CD4-positive, alpha-beta T cell (primary cell): Measurements from ENCODE around the gene VAV2. TPM values are rescaled to one million over a fixed set of nuclear protein-coding genes. Genes with fewer than 3 reads are reported as not detected.

ENCODE experiments used
- ATAC-seq: fragments of 200-7000 bp; cut with Tn5 transposase; one replicate; pipeline ENCODE4 v1.10.0; 2022; ENCODE audit warnings: mild to moderate bottlenecking; ENCODE audit not compliant: poor library complexity
- CTCF ChIA-PET: fragments of 350-600 bp; sonication (Branson Sonifier 250); formaldehyde crosslinking; loops from one replicate; lab custom pipeline; 2021; ENCODE audit warnings: antibody characterized with exemption, inconsistent platforms; lab: Charles Lee
- POLR2A ChIA-PET: fragments of 350-600 bp; sonication (Branson Sonifier 250); formaldehyde crosslinking; loops from one replicate; lab custom pipeline; 2021; ENCODE audit warnings: antibody characterized with exemption, inconsistent platforms; lab: Charles Lee
- DNase-seq, 14 experiments: peaks; one replicate each; pipeline ENCODE4 v3.0.0-alpha.2; 2013 to 2020; ENCODE audit warnings: mixed read lengths in 2 of 14
- H3K27ac ChIP-seq, 2 donors: one replicate each; pipeline versions ENCODE4 v1.5.1 to v1.7.0; 2013; ENCODE audit warnings: low read length in 2 of 2, low read depth in 1 of 2, mild to moderate bottlenecking in 1 of 2
- H3K27me3 ChIP-seq, 2 experiments: 1 replicate in 1 of 2; 2 replicates in 1 of 2; pipeline versions ENCODE4 v1.6.1 to v1.7.0; 2013; ENCODE audit warnings: low read length in 2 of 2, control low read depth in 1 of 2, mild to moderate bottlenecking in 1 of 2, moderate library complexity in 1 of 2; ENCODE audit not compliant: insufficient read depth in 2 of 2, control insufficient read depth in 1 of 2
- H3K36me3 ChIP-seq: one replicate; pipeline ENCODE4 v1.6.1; 2013; ENCODE audit warnings: low read length, control low read depth; ENCODE audit not compliant: insufficient read depth
- H3K4me1 ChIP-seq: one replicate; pipeline ENCODE4 v1.6.1; 2013; ENCODE audit warnings: low read length, control low read depth; ENCODE audit not compliant: insufficient read depth
- H3K4me3 ChIP-seq: one replicate; pipeline ENCODE4 v1.5.1; 2013; ENCODE audit warnings: mild to moderate bottlenecking, low read length, moderate library complexity
- H3K9me3 ChIP-seq, 2 experiments: 1 replicate in 1 of 2; 2 replicates in 1 of 2; pipeline versions ENCODE4 v1.6.1 to v1.7.0; 2013; ENCODE audit warnings: low read length in 2 of 2, mild to moderate bottlenecking in 2 of 2, control low read depth in 1 of 2, moderate library complexity in 1 of 2; ENCODE audit not compliant: control insufficient read depth in 1 of 2, insufficient read depth in 1 of 2
- H3K27ac Mint-ChIP-seq: one replicate; pipeline ENCODE4 v1.8.0; 2020; ENCODE audit warnings: mixed read lengths
- H3K27me3 Mint-ChIP-seq: one replicate; pipeline ENCODE4 v1.8.0; 2021; ENCODE audit warnings: mixed read lengths
- H3K36me3 Mint-ChIP-seq: one replicate; pipeline ENCODE4 v1.8.0; 2021; ENCODE audit warnings: low read depth, mixed read lengths
- H3K4me1 Mint-ChIP-seq: one replicate; pipeline ENCODE4 v1.8.0; 2021; ENCODE audit warnings: low read depth, mixed read lengths
- H3K4me3 Mint-ChIP-seq: one replicate; pipeline ENCODE4 v1.8.0; 2020; ENCODE audit warnings: mild to moderate bottlenecking, mixed read lengths
- H3K9me3 Mint-ChIP-seq: one replicate; pipeline ENCODE4 v1.8.0; 2020; ENCODE audit warnings: mixed read lengths
- intact Hi-C, 2 experiments: fragments of 100-400 bp; cut with DNase I in 1 of 2; cut with micrococcal nuclease in 1 of 2; formaldehyde crosslinking; loops; one replicate each; pipeline versions ENCODE4 v1.15.1 to v1.9.0; 2023 to 2025; cut with DNase I, micrococcal nuclease
- total RNA-seq, 174 experiments: library from RNA in 2 of 174; stranded (reverse) in 2 of 174; gene quantifications; one replicate each; pipeline ENCODE4 v1.2.3 and lab custom pipeline; 2021 to 2026
- TF ChIP-seq, protein P1 (sequence below): fragments of 200-600 bp; IDR thresholded peaks from one replicate; pipeline ENCODE4 v1.8.0; 2022; ENCODE audit warnings: antibody characterized with exemption, mild to moderate bottlenecking

VAV2 gene
- total RNA-seq, 2 experiments from 2014 or later = 1.6 to 1.7 TPM

DNA sequence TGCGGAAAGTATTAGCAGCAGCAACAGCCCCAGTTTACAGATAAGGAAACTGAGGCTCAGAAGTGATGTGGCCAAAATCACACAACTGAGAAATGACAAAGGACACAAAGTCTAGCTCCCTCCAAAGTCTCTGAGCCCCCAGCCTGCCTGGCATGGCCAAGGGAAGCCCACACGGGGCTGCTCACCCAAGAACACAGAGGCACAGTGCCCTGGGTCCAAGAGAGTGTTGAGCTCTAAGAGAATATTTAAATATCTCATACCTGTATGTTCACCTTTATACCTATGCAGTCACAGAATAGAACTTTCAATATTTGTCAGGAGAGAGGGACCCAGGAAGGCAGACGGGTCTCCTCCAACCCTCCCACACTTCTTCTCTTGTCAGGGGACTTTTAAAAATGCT is 16.6 kb downstream of the VAV2 start:
- POLR2A ChIA-PET = no interaction called here
- intact Hi-C loops = no loop called here
- DNase-seq = no peak

DNA sequence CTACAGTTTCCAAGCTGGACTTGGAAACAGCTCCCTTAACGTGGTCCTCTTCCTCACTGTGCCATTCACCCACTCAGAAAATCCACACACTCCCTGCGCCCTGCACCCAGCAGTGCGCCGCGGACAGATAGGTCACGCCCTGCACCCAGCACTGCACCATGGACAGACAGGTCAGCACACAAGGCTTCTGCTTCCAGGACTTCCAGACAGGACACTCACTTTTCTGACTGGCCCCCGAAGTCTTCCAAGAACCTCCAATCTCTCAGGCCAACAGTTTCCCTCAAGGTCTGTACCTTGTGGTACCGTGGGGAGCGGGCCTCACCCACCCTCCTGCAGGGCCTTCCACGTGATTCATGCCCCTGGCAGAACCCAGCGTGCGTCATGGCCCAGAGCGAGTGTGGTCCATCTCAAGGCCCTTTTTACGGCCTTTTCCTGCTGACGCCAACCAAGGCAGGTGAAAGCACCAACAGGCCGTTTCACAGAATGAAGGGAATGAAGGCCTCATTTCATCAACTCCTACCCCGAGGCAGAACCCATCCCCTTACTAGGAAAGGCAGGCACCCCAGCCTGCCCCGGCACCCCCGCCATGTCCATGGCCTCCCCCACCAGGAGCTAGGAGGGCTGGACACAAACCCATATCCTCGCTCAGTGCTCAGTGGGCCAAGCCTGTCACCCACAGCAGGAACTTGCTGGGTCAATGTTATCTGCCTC is 17.3 kb downstream of the VAV2 start:
- H3K27ac ChIP-seq = no peak overlapping the region
- ATAC-seq = no peak
- Mint-ChIP-seq H3K36me3 (no peaks in the 10 kb centered on the region), H3K4me3 (no peak overlapping the region), H3K4me1 (no peaks in the 10 kb centered on the region), H3K27me3 (no peaks in the 10 kb centered on the region), H3K27ac (no peak overlapping the region), H3K9me3 (no peaks in the 10 kb centered on the region)
- POLR2A ChIA-PET = no interaction called here
- intact Hi-C loops = no loop called here
- no peaks in the 10 kb centered on the region for H3K4me1 ChIP-seq
- H3K4me3 ChIP-seq = no peak overlapping the region
- TF ChIP-seq, protein P1, sequence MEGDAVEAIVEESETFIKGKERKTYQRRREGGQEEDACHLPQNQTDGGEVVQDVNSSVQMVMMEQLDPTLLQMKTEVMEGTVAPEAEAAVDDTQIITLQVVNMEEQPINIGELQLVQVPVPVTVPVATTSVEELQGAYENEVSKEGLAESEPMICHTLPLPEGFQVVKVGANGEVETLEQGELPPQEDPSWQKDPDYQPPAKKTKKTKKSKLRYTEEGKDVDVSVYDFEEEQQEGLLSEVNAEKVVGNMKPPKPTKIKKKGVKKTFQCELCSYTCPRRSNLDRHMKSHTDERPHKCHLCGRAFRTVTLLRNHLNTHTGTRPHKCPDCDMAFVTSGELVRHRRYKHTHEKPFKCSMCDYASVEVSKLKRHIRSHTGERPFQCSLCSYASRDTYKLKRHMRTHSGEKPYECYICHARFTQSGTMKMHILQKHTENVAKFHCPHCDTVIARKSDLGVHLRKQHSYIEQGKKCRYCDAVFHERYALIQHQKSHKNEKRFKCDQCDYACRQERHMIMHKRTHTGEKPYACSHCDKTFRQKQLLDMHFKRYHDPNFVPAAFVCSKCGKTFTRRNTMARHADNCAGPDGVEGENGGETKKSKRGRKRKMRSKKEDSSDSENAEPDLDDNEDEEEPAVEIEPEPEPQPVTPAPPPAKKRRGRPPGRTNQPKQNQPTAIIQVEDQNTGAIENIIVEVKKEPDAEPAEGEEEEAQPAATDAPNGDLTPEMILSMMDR = no peak
- CTCF ChIA-PET = no interaction called here
- no peak for DNase-seq
- no peaks in the 10 kb centered on the region for H3K9me3 ChIP-seq
- H3K27me3 ChIP-seq = no peaks in the 10 kb centered on the region
- no peaks in the 10 kb centered on the region for H3K36me3 ChIP-seq

More for the DNA sequence above, 16.6 kb downstream of the VAV2 start:
- H3K27me3 ChIP-seq = no peaks in the 10 kb centered on the region
- H3K27ac ChIP-seq = no peak overlapping the region
- CTCF ChIA-PET = no interaction called here
- no peaks in the 10 kb centered on the region for H3K4me1 ChIP-seq
- Mint-ChIP-seq H3K4me3 (no peak overlapping the region), H3K4me1 (no peaks in the 10 kb centered on the region), H3K27me3 (no peaks in the 10 kb centered on the region), H3K36me3 (no peaks in the 10 kb centered on the region), H3K27ac (no peak overlapping the region), H3K9me3 (no peaks in the 10 kb centered on the region)
- TF ChIP-seq, protein P1 = no peak
- no peak overlapping the region for H3K4me3 ChIP-seq
- H3K9me3 ChIP-seq = no peaks in the 10 kb centered on the region
- H3K36me3 ChIP-seq = no peaks in the 10 kb centered on the region
- no peak for ATAC-seq

DNA sequence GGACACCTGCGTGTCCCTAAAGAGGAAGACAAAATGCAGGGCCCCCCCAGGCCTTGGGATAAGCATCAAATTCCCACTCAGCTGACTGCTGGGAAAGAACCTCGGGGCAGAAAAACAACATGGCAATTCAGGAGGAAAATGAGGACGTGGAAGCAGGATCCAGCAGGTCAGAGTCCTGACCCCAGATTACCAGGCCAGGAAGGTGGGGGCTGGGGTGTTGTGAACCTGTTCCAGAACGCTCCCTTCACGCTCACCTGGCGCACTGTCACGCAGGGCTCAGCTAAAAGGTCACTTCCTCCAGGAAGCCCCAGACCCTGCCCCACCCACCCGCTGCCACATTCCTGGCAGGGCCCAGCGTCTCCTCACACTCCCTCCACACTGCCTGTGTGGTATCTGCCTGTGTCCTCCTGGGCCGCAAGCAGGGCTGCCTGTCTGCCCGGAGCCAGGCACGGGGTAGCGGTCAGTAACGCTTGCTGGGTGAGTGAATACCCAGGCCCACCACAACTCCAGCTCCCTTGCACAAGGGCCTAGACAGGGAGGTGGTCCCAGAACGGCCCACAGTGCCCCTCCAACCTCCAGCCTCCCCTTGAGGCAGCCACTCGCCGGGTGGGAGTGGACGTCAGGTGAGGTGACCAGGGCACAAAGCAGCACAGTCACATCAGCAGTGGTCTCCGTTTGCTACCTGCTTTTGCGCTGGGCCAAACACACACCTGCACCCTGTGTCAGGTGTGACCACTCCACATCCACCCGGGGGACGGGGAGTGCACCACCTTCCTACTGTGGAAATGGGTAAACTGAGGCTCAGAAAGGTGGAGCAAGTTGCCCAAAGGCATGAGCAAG is 18.1 kb downstream of the VAV2 start:
- Histone ChIP-seq H3K27me3 (no peaks in the 10 kb centered on the region), H3K4me3 (no peak overlapping the region), H3K4me1 (no peaks in the 10 kb centered on the region), H3K36me3 (no peaks in the 10 kb centered on the region), H3K9me3 (no peaks in the 10 kb centered on the region), H3K27ac (no peak overlapping the region)
- Mint-ChIP-seq H3K4me1 (no peaks in the 10 kb centered on the region), H3K27me3 (no peaks in the 10 kb centered on the region), H3K36me3 (no peaks in the 10 kb centered on the region), H3K9me3 (no peaks in the 10 kb centered on the region), H3K27ac (no peak overlapping the region), H3K4me3 (no peak overlapping the region)
- TF ChIP-seq, protein P1 = no peak
- CTCF ChIA-PET = no interaction called here
- POLR2A ChIA-PET = no interaction called here
- DNase-seq (no peak), ATAC-seq (no peak)
- intact Hi-C loops = no loop called here
